ENCODE data around the gene PACRG. TPM values are rescaled to one million over a fixed set of nuclear protein-coding genes. Genes with fewer than 3 reads are reported as not detected.

Gene PACRG
- total RNA-seq, 1 experiment from 2014 or later, result 0.26 TPM

GRCh38 chr6:163080228-163080627, 352.5 kb downstream of the PACRG start:
- no peaks in the 10 kb centered on the region for H3K79me1 ChIP-seq (ENCODE audit: insufficient read depth, low read depth, low read length, poor library complexity, severe bottlenecking)
- no peak overlapping the region for H3K14ac ChIP-seq (ENCODE audit: insufficient read depth, low read length)
- H3K4me1 ChIP-seq (ENCODE audit: insufficient read depth, low read length), result peaks cover 2% of the 10 kb centered on the region; the same call in 1 of the 2 replicates
- no peak overlapping the region for H3K23ac ChIP-seq (ENCODE audit: insufficient read length, low read depth, low read length)
- no peak overlapping the region for H3K18ac ChIP-seq (ENCODE audit: insufficient read length, low read depth, low read length)
- no peak overlapping the region for H2AFZ ChIP-seq (ENCODE audit: low read length)
- no peak overlapping the region for H3K4ac ChIP-seq (ENCODE audit: low read depth, low read length)
- H4K8ac ChIP-seq (replicated peaks; ENCODE audit: insufficient read length, low read depth, low read length), result no peak overlapping the region
- no peaks in the 10 kb centered on the region for H3K79me2 ChIP-seq (ENCODE audit: insufficient read depth, low read length)
- Mint-ChIP-seq H3K9me3 (no peaks in the 10 kb centered on the region), H3K4me1 (peaks cover 23 to 25% of the 10 kb centered on the region in 2 experiments), H3K4me3 (no peak overlapping the region), H3K36me3 (ENCODE audit: insufficient read depth in 1 of 3, low read depth in 3 of 3) (no peaks in the 10 kb centered on the region), H3K27ac (no peak overlapping the region), H3K27me3 (ENCODE audit: low read depth) (peaks cover 1% of the 10 kb centered on the region; the same call in 1 of the 2 replicates)
- H2BK15ac ChIP-seq (ENCODE audit: low read depth, low read length), result no peak overlapping the region
- no peaks in the 10 kb centered on the region for H3K9me3 ChIP-seq (ENCODE audit: control insufficient read depth, low read depth, low read length)
- H3K27ac ChIP-seq (ENCODE audit: insufficient read length, low read depth, low read length), result no peak overlapping the region
- H3K4me2 ChIP-seq (ENCODE audit: insufficient read depth, insufficient read length, low read length), result no peak overlapping the region
- DNase-seq, result no peak
- no peaks in the 10 kb centered on the region for H3K23me2 ChIP-seq (ENCODE audit: insufficient read length, low read depth, low read length, poor library complexity, severe bottlenecking)
- H3K56ac ChIP-seq (ENCODE audit: insufficient read length, low read depth, low read length), result no peak overlapping the region
- H4K20me1 ChIP-seq (ENCODE audit: control insufficient read depth, insufficient read depth, insufficient read length), result no peaks in the 10 kb centered on the region
- H3T11ph ChIP-seq (ENCODE audit: low read length), result no peak overlapping the region
- no peak overlapping the region for H3K9ac ChIP-seq (ENCODE audit: extremely low read depth, insufficient read length, low read length)
- H2BK12ac ChIP-seq (ENCODE audit: insufficient read length, low read depth, low read length), result no peak overlapping the region
- no peak overlapping the region for H2BK120ac ChIP-seq (ENCODE audit: low read depth, low read length, poor library complexity, severe bottlenecking)
- H4K91ac ChIP-seq (ENCODE audit: insufficient read length, low read depth, low read length), result no peak overlapping the region
- no peak overlapping the region for H2BK20ac ChIP-seq (ENCODE audit: low read depth, low read length, poor library complexity, severe bottlenecking)
- no CpG with 5 or more reads among the region's 5 CpGs for WGBS (ENCODE audit: extremely low coverage, insufficient read length, low lambda C conversion rate)
- H4K5ac ChIP-seq (ENCODE audit: insufficient read length, low read depth, low read length), result no peak overlapping the region
- no peak for TF ChIP-seq CTCF (conservative IDR thresholded peaks at IDR 0.05)
- H2AK5ac ChIP-seq (ENCODE audit: insufficient read length, low read length), result no peak overlapping the region
- H3K27me3 ChIP-seq (ENCODE audit: insufficient read depth, low read length), result no peaks in the 10 kb centered on the region
- H2BK5ac ChIP-seq (ENCODE audit: insufficient read length, low read length), result no peak overlapping the region
